ENCODE measurements around the gene SLC6A17.

Gene SLC6A17

DNA sequence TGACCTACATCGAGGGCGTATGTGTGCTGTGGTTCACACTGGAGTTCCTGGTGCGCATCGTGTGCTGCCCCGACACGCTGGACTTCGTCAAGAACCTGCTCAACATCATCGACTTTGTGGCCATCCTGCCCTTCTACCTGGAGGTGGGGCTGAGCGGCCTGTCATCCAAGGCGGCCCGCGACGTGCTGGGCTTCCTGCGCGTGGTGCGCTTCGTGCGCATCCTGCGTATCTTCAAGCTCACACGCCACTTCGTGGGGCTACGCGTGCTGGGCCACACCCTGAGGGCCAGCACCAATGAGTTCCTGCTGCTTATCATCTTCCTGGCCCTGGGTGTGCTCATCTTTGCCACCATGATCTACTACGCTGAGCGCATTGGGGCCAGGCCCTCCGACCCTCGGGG, 72.8 kb downstream of the SLC6A17 start:
- H4K20me1 ChIP-seq (ENCODE audit: insufficient read depth, low read length) = no peaks in the 10 kb centered on the region

DNA sequence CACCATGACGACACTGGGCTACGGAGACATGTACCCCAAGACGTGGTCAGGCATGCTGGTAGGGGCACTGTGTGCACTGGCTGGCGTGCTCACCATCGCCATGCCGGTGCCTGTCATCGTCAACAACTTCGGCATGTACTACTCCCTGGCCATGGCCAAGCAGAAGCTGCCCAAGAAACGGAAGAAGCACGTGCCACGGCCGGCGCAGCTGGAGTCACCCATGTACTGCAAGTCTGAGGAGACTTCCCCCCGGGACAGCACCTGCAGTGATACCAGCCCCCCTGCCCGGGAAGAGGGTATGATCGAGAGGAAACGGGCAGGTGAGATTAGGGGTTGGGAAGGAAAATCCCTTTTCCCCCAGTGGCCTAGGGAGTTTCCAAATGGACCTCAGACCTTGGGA, 73.3 kb downstream of the SLC6A17 start:
- H3K79me2 ChIP-seq (ENCODE audit: insufficient read depth, low read length) = no peaks in the 10 kb centered on the region
- no peak overlapping the region for H3K27ac ChIP-seq (ENCODE audit: low read depth, low read length, poor library complexity, severe bottlenecking)
- no peaks in the 10 kb centered on the region for H3F3A ChIP-seq (ENCODE audit: insufficient read depth, low read length)
- no peaks in the 10 kb centered on the region for H3K4me1 ChIP-seq (ENCODE audit: insufficient read depth, low read length, severe bottlenecking)
- H3K9ac ChIP-seq (ENCODE audit: low read length) = no peak overlapping the region
- no peaks in the 10 kb centered on the region for H3K36me3 ChIP-seq (ENCODE audit: insufficient read depth, low read length)
- H3K4me2 ChIP-seq (ENCODE audit: low read length) = no peak overlapping the region
- TF ChIP-seq EZH2 (IDR thresholded peaks at IDR 0.05; ENCODE audit: borderline replicate concordance, low read length) = no peak
- TF ChIP-seq, protein P1, sequence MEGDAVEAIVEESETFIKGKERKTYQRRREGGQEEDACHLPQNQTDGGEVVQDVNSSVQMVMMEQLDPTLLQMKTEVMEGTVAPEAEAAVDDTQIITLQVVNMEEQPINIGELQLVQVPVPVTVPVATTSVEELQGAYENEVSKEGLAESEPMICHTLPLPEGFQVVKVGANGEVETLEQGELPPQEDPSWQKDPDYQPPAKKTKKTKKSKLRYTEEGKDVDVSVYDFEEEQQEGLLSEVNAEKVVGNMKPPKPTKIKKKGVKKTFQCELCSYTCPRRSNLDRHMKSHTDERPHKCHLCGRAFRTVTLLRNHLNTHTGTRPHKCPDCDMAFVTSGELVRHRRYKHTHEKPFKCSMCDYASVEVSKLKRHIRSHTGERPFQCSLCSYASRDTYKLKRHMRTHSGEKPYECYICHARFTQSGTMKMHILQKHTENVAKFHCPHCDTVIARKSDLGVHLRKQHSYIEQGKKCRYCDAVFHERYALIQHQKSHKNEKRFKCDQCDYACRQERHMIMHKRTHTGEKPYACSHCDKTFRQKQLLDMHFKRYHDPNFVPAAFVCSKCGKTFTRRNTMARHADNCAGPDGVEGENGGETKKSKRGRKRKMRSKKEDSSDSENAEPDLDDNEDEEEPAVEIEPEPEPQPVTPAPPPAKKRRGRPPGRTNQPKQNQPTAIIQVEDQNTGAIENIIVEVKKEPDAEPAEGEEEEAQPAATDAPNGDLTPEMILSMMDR (IDR thresholded peaks at IDR 0.05; ENCODE audit: low read length) = no peak
- H3K9me3 ChIP-seq (ENCODE audit: low read length) = no peaks in the 10 kb centered on the region
- no peak overlapping the region for H3K4me3 ChIP-seq (ENCODE audit: low read depth, low read length, poor library complexity, severe bottlenecking)
- H3K9me2 ChIP-seq (ENCODE audit: low read depth, low read length) = no peaks in the 10 kb centered on the region
- H3K27me3 ChIP-seq (ENCODE audit: insufficient read depth, low read length) = no peaks in the 10 kb centered on the region
- no peaks in the 10 kb centered on the region for H4K20me1 ChIP-seq (ENCODE audit: insufficient read depth, low read length)
- H2AFZ ChIP-seq (ENCODE audit: low read length) = no peak overlapping the region

More for the DNA sequence above, 72.8 kb downstream of the SLC6A17 start:
- TF ChIP-seq EZH2 (IDR thresholded peaks at IDR 0.05; ENCODE audit: borderline replicate concordance, low read length) = no peak
- TF ChIP-seq, protein P1 (IDR thresholded peaks at IDR 0.05; ENCODE audit: low read length) = no peak
- Histone ChIP-seq H3K4me2 (ENCODE audit: low read length) (no peak overlapping the region), H3K36me3 (ENCODE audit: insufficient read depth, low read length) (no peaks in the 10 kb centered on the region), H3K9me3 (ENCODE audit: low read length) (no peaks in the 10 kb centered on the region), H3K9ac (ENCODE audit: low read length) (no peak overlapping the region), H2AFZ (ENCODE audit: low read length) (no peak overlapping the region), H3K79me2 (ENCODE audit: insufficient read depth, low read length) (no peaks in the 10 kb centered on the region), H3K27me3 (ENCODE audit: insufficient read depth, low read length) (no peaks in the 10 kb centered on the region), H3K9me2 (ENCODE audit: low read depth, low read length) (no peaks in the 10 kb centered on the region), H3K4me1 (ENCODE audit: insufficient read depth, low read length, severe bottlenecking) (no peaks in the 10 kb centered on the region), H3F3A (ENCODE audit: insufficient read depth, low read length) (no peaks in the 10 kb centered on the region), H3K27ac (ENCODE audit: low read depth, low read length, poor library complexity, severe bottlenecking) (no peak overlapping the region), H3K4me3 (ENCODE audit: low read depth, low read length, poor library complexity, severe bottlenecking) (no peak overlapping the region)

DNA sequence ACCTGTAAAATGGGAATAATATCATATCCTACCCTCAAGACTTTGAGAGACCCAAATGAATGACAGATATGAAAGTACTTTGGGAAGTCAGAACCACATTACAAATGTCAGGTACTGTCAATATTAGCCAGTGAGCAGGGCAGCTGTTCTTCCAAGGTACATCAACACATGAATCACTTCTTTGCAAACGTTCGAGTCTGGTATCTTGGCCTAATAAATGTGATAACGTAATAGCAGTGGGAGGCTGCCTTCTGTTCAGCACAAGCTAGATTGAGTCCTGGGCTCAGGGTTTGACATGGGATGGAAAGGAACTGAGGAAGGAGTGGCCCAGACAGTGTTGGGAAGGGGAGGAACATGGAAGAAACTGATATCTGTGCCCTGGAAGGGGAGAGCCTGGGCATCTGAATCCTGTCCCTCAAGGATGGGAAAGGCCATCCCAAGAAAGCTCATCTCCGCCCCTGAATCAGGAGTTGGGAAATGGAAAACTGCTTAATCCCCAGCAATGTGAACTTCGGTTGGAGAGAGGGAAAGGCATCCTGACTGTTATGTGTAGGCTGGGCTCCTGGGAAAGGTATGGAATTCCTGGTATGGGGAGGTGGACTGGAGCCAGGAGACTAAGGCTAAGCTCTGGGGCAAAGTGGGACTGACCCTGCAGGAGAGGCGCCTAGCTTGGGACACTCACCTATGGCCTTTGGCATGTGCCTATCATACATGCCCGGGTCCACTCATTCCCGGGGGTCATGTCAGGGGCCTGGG, 74.1 kb downstream of the SLC6A17 start:
- Histone ChIP-seq H3K9me2 (ENCODE audit: low read depth, low read length) (no peaks in the 10 kb centered on the region), H3K9me3 (ENCODE audit: low read length) (no peaks in the 10 kb centered on the region), H3K79me2 (ENCODE audit: insufficient read depth, low read length) (no peaks in the 10 kb centered on the region), H3K9ac (ENCODE audit: low read length) (no peak overlapping the region), H3K4me3 (ENCODE audit: low read depth, low read length, poor library complexity, severe bottlenecking) (no peak overlapping the region), H3F3A (ENCODE audit: insufficient read depth, low read length) (no peaks in the 10 kb centered on the region), H2AFZ (ENCODE audit: low read length) (no peak overlapping the region), H3K27ac (ENCODE audit: low read depth, low read length, poor library complexity, severe bottlenecking) (no peak overlapping the region), H3K4me2 (ENCODE audit: low read length) (no peak overlapping the region), H4K20me1 (ENCODE audit: insufficient read depth, low read length) (no peaks in the 10 kb centered on the region), H3K4me1 (ENCODE audit: insufficient read depth, low read length, severe bottlenecking) (no peaks in the 10 kb centered on the region), H3K27me3 (ENCODE audit: insufficient read depth, low read length) (no peaks in the 10 kb centered on the region), H3K36me3 (ENCODE audit: insufficient read depth, low read length) (no peaks in the 10 kb centered on the region)
- TF ChIP-seq, protein P1 (IDR thresholded peaks at IDR 0.05; ENCODE audit: low read length) = no peak
- TF ChIP-seq EZH2 (IDR thresholded peaks at IDR 0.05; ENCODE audit: borderline replicate concordance, low read length) = no peak
